Kidney (tissue), 14 donors: Measurements from ENCODE around the gene IRF4. TPM values are rescaled to one million over a fixed set of nuclear protein-coding genes. Genes with fewer than 3 reads are reported as not detected.

ENCODE experiments used
- DNase-seq, 5 donors: peaks; one replicate each; pipeline ENCODE4 v3.0.0-alpha.2; 2013 to 2020
- FAIRE-seq: peaks from 2 replicates; lab custom pipeline; 2012; peaks lifted over from hg19 to GRCh38; lab: Jason Lieb, UNC
- H3K27ac ChIP-seq, 2 donors: one replicate each; pipeline ENCODE4 v1.7.0; 2013; ENCODE audit warnings: low read depth in 2 of 2, low read length in 2 of 2, inconsistent platforms in 1 of 2
- H3K27me3 ChIP-seq: one replicate; pipeline ENCODE4 v1.7.1; 2013; ENCODE audit warnings: low read length, inconsistent platforms; ENCODE audit not compliant: control insufficient read depth, insufficient read depth
- H3K36me3 ChIP-seq, 3 donors: one replicate each; pipeline versions ENCODE4 v1.7.0 to v1.7.1; 2013; ENCODE audit warnings: low read length in 3 of 3, control low read depth in 1 of 3, inconsistent platforms in 1 of 3; ENCODE audit not compliant: insufficient read depth in 3 of 3, control insufficient read depth in 2 of 3
- H3K4me1 ChIP-seq, 3 donors: one replicate each; pipeline versions ENCODE4 v1.7.0 to v1.7.1; 2013; ENCODE audit warnings: low read length in 3 of 3, inconsistent platforms in 1 of 3, low read depth in 1 of 3; ENCODE audit not compliant: control insufficient read depth in 2 of 3, insufficient read depth in 2 of 3
- H3K4me3 ChIP-seq, 3 donors: one replicate each; pipeline versions ENCODE4 v1.7.0 to v1.8.1; 2013; ENCODE audit warnings: low read length in 3 of 3, control low read depth in 1 of 3, inconsistent platforms in 1 of 3
- H3K9ac ChIP-seq, 3 donors: one replicate each; pipeline versions ENCODE4 v1.7.0 to v1.7.1; 2013; ENCODE audit warnings: low read length in 3 of 3, control low read depth in 1 of 3, inconsistent platforms in 1 of 3
- H3K9me3 ChIP-seq, 3 donors: one replicate each; pipeline versions ENCODE4 v1.7.0 to v1.7.1; 2013; ENCODE audit warnings: low read length in 3 of 3, control low read depth in 1 of 3, inconsistent platforms in 1 of 3; ENCODE audit not compliant: control insufficient read depth in 2 of 3, insufficient read depth in 1 of 3
- CTCF ChIP-seq: IDR thresholded peaks from 3 replicates; pipeline ENCODE4 v1.5.1; 2012; ENCODE audit warnings: mild to moderate bottlenecking, moderate library complexity, borderline replicate concordance; ENCODE audit not compliant: insufficient read depth; ENCODE audit errors: extremely low read depth
- intact Hi-C: fragments of 100-400 bp; cut with DNase I; formaldehyde crosslinking; loops from one replicate; pipeline ENCODE4 v1.11.1; 2022
- polyA plus RNA-seq: library from polyadenylated mRNA; stranded (reverse); fragments of 350-450 nt; fragmentation: Illumina TruSeq; extraction: RNeasy Lipid Tissue Mini Kit (QIAGEN cat#74804); gene quantifications from one replicate; pipeline ENCODE4 v1.2.3, GENCODE V29; 2014; ENCODE audit warnings: low read depth, low replicate concordance; ENCODE audit not compliant: insufficient read depth
- total RNA-seq: library from RNA; stranded (reverse); fragmentation: NEBNext Ultra II Directional; extraction: Animal tissue kit (Norgen Biotek cat#: 25700); gene quantifications from one replicate; pipeline ENCODE4 v1.2.1, GENCODE V29; 2021
- donor health status: control.
- donor health status: control.
- donor health status: control.
- donor health status: control.
- donor health status: control.
- donor health status: DM: yes; HTN: yes; CAD: no.
- donor health status: Normal renal cell carcinoma (clear cell type).

Gene IRF4
- total and polyA plus RNA-seq, 2 donors from 2014 or later: 23.7 TPM; not detected in 1

DNA sequence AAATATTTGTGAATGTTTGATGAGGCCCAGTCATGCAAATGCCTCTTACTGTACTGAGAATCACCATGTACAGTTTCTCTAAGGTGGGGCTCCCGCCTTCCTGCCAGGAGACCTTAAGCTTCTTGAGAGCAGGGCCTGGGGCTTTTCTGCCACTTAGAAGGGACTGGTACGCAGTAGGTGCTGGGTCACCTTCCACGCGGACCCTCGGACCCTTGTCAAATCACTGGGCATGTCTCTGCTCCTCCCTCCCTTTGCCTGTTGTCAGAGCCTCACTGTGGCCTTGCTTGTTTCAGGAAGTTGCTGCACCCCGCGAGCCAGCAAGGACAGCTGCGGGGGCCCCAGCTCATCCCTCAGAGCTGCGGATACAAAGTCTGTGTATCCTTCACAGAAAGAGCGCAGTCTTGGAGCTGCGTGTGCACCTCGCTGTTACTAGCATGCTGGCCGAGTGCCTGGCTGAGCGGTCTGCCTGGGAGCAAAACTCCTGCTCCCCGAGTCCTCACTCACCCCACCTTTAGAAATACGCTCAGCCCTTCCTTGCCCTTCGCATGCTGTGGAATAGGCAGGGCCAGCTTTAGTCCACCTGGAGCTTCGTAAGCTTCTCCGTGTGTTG is 30.7 kb upstream of the IRF4 start:
- Histone ChIP-seq H3K4me3 (no peak overlapping the region), H3K9ac (no peak overlapping the region), H3K27me3 (no peaks in the 10 kb centered on the region), H3K4me1 (no peaks in the 10 kb centered on the region), H3K27ac (no peak overlapping the region), H3K36me3 (no peaks in the 10 kb centered on the region), H3K9me3 (peaks cover 0 to 4% (median 3%) of the 10 kb centered on the region in 3 donors)
- DNase-seq (peak in 1 of 5 donors; percentile 82), FAIRE-seq (no peak)
- no peak for TF ChIP-seq CTCF
- intact Hi-C loops: no loop called here

- TF ChIP-seq CTCF: no peak
- FAIRE-seq: no peak
These were observed 30.0 kb upstream of the IRF4 start for GRCh38 chr6:361411-362132.

DNA sequence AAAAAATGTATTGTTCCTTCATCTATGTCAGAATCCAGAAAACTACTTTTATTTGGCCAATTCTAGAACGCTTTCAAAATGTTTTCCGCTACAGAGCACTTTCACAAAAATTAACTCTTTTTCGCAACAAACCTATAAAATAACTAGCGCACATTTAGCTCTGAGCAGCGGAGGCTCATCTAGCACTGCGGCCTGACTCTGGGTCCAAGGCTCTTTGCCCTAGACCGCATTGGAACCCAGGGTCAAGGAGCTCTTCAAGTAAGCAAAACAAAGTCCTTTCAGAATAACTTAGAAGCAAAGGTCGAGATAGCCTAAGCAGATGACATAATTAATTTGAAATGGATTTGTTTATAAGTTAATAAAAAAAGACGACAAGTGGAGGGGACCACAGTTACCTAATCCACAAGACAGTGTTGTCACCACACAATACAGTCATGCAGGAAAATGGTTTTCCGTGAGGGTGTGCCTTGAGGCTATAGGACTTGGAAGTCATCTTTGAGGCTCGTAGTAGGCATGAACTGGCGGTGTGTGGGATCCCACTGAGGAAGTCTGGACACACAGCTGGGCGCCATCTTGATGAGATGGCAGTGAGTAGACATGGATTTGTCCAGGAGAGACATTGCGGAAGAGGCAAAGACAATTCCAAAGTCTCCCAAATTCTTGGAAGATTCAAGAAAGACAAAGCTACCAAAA is 29.2 kb upstream of the IRF4 start:
- TF ChIP-seq CTCF: no peak
- peaks cover 0 to 1% (median 0%) of the 10 kb centered on the region in 3 donors for H3K36me3 ChIP-seq
- no peak for FAIRE-seq
- peak in 1 of 5 donors; percentile 56 for DNase-seq
- intact Hi-C loops: no loop called here
- H3K4me3 ChIP-seq: no peak overlapping the region
- H3K4me1 ChIP-seq: no peaks in the 10 kb centered on the region
- H3K27me3 ChIP-seq: peaks cover under 1% of the 10 kb centered on the region
- H3K9me3 ChIP-seq: peaks cover 0 to 4% (median 3%) of the 10 kb centered on the region in 3 donors
- H3K27ac ChIP-seq: no peak overlapping the region
- no peak overlapping the region for H3K9ac ChIP-seq

More at GRCh38 chr6:361411-362132, 30.0 kb upstream of the IRF4 start:
- Histone ChIP-seq H3K27me3 (no peaks in the 10 kb centered on the region), H3K9ac (no peak overlapping the region), H3K36me3 (no peaks in the 10 kb centered on the region), H3K4me1 (no peaks in the 10 kb centered on the region), H3K9me3 (peaks cover 0 to 4% (median 3%) of the 10 kb centered on the region in 3 donors), H3K4me3 (no peak overlapping the region), H3K27ac (no peak overlapping the region)
- intact Hi-C loops: no loop called here
- DNase-seq: peak in 1 of 5 donors; percentile 57
